Stimulated activated CD8-positive, alpha-beta memory T cell treated with anti-CD3 and anti-CD28 coated beads, Interleukin-7, amount 100 ng/mL, for 1 hour (primary cell): ENCODE measurements around the gene SLC25A29.
"Not testable (repeated sequence)": the region's sequence is repeated elsewhere in the genome, so short reads cannot be mapped to it uniquely, and the experiment has no call there.

Experiments used
- DNase-seq, 2 donors: peaks; one replicate each; pipeline ENCODE4 v3.0.0-alpha.2; 2020; ENCODE audit warnings: low read depth in 2 of 2

Gene SLC25A29

DNA sequence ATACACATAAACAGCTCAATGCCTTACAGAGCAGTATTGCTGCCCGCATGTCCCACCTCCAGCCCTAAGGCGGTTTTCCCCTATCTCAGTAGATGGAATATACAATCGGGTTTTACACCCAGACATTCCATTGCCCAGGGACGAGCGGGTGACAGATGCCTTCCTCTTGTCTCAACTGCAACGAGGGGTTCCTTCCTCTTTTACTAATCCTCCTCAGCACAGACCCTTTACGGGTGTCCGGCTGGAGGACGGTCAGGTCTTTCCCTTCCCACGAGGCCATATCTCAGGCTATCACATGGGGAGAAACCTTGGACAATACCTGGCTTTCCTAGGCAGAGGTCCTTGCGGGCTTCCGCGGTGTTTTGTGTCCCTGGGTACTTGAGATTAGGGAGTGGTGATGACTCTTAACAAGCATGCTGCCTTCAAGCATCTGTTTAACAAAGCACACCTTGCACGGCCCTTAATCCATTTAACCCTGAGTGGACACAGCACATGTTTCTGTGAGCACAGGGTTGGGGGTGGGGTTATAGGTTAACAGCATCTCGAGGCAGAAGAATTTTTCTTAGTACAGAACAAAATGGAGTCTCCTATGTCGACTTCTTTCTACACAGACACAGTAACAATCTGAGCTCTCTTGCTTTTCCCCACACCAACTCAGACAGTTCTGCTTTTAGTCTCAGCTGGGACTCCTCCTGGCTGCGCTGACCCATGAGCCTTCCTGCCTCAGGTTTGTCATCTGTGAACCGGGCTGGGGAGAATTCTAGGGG lies 6.0 kb upstream of the SLC25A29 start:
- not testable (repeated sequence) for DNase-seq

DNA sequence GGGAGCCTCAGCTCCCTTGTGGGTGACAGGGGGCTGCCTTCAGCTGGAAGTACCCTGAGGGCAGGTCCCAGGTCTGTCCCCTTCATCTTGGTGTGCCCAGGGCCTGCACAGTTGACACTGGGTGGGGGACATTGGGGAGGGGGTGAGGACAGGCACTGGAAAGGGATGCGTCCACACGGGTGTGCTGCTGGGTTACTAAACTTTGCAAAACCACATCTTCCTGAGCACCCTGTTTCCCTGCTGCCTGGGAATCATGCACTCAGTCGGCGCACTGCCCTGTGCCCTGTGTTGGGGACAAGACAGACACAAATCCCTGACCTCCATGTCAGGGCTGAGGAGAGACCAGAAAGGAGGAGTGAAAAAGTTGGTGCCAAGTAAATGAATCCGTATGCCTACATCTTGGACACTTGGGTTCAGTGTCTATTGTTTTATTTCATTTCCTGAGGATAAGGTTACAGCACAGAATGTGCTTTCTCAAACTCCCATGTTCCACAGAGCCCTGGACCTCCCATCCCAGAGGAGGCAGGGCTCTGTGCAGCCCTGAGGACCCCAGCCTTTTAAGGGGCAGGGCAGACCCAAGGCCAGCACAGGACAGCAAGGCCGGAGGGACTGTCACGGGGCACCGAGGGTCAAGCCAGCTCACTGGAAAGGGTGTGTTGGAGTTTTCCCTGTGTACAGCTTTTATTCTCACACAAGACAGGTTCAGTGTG lies 2.9 kb upstream of the SLC25A29 start:
- no peak for DNase-seq

DNA sequence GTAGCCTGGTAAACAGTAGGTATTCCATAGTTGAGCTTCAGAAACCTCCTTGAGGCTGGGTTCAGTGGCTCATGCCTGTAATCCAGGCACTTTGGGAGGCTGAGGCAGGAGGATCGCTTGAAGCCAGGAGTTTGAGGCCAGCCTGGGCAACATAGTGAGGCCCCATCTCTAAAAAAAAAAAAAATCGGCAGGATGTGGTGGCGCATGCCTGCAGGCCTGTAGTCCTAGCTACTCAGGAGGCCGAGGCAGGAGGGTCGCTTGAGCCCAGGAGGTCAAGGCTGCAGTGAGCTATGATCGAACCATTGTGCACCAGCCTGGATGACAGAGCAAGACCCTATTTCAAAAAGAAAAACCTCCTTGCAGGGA lies 2.2 kb upstream of the SLC25A29 start:
- DNase-seq: not testable (repeated sequence)

DNA sequence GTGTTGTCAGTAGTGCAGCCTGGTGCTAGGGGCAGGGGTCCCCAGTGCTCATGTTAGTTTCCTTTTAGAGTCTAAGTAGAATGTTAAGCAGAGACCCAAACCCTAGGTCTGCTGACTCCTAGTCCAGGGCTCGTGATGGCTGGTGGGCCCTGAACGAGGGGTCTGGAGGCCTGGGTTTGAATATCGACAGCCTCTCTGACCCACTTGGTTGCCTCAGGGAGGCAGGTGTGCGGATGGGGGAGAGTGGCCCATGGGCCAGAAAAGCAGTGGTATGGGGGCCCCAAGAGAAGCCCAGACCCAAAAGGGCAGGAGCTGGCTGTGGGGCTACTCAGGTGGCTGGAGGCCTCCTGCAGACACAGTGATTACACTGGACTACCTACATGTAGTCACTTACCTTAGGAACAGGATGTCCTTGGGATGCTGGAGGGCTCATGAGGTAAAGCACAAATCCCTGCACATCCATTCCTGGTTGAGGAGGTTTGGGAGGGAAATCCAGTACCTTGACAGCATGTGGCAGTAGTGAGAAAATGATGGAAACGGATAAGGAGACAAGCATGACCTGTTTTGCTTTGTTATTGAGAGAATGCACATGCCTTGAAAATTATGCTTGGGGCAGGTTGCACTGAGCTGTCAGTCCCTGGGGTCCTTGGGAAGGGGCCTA lies 1.7 kb upstream of the SLC25A29 start:
- no peak for DNase-seq

DNA sequence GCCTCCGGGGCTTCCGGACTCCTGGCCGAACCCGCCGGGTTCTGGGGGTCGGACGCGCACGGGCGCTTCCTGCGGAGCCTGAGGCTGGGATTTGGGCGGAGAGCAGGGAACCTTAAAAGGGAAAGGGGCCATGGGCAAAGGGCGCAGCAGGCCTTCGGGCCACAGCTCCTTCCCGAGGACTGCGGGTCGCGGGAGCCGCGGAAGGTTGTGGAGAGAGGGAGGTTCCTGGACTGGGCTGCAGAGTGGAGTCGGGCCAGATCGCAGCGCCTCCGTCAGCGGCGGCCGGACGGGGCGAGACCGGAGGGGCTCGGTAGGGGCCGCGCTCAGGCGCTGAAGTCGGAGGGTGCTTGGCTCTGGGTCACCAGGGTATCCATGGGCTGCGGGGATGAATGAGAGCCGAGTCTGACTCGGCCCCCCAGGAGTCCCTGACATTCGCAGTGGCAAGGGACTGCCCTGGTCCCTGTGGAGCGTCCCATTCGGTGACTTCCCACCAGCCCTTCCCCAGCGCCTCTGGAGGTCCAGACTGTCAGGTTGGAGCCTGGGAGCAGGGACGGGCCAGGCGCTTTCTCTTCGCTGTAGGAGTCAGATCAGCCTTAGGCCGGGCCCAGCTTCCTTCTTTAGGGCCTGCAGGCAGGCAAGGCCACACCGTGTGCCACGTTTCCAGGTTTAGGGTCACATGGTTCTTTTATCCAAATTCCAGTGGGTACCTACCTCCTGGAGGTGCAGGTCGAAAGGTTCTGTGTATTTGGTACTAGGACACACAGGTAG lies 938 bp upstream of the SLC25A29 start:
- DNase-seq: no peak

DNA sequence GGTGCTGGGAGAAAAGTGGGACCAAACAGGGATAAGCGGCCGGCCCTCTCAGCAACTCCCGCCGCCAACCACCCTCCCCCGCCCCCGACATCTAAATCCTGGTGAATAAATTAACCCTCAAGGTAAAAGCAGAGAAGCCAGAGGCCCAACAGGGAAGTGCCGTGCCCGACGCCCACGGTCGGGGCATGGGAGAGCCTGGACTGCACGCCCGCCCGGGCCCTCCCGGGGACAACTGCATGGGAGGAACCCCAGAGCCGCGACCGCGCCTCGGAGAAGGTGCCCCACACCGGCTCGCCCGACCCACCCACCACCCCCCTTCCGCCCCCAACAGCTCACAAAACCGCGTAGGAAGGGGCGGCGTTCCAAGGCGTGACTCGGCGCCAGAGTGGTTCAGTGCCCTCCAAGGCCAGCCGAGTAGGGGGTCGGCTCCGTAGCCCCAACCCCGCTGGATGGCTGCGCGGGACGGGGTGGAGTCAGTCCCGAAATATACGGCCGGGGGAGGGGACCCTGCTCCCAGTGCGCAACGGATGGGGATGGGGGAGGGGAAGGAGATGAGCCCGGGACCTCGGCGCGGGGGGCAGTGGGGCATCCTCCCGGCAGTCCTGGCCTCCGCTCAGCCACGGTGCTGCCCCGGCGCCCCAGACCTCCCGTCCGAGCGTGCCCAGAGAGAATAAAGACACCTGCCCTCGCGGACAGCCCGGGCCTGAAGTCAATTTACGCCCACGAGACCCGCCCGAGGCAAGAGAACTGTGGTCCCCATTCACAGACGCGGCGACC lies 732 bp downstream of the SLC25A29 start:
- DNase-seq: peak; percentile 25 to 54

DNA sequence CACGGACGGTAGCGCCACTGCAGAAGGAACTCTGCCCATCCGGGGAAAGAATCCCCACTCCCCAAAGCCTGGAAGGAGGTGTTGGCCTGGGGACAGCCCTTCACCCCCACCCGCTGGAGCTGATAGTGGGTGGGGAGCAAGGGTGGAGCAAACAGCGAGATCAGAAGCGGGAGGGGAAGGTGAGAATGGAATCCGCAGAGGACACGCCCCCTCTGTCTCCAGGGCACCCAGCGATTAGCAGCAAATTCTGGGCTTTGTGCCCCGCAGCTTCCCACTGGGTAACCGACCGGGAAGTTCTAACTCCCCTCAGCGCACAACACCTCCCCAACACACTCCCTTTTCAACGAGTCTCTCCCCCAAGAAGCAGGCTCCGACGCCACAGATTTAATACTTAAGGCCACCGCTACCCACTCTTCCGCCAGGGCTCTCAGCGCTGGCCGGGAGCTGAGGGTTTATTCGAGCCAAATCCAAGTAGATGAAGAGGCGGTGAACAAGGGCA lies 1.4 kb downstream of the SLC25A29 start:
- no peak for DNase-seq

DNA sequence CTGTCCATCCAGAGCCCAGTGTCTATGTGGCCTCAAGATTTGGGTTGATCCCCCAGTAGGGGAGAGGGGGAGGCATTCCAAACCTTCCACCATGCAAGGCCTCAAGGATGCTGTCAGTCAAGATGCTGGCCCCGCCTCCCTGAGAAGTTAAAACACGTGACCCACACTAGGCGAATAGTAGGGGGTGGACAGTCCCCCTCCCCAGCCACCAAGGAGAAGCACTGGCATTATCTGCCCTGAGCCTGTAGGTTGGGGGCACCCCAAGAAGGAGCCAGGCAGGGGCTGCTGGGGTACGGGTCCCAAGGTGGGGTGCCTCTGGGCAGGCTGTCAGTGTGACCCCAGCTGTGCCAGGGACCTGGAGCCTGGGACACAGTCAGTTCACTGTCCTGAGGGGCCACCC lies 2.3 kb downstream of the SLC25A29 start:
- DNase-seq: no peak

DNA sequence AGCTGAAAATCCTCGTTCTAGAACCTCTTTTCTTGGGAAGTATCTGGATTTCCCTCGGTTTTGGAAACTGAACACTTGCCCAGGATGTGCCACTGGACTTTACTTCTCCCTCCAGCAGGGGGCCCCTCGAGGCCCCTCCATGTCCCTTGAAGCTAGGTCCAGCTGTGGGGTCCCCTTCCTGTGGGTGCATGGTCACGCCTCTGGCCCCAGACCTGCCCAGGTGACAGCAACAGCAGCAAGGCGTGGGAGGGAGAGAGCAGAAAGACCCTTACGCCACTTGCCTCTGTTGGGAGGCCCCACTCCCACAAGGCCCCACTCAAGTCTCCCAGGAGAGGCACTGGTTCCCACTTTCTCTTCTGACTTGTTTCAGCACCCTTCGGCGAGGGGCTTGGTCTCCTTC lies 3.1 kb downstream of the SLC25A29 start:
- no peak for DNase-seq

DNA sequence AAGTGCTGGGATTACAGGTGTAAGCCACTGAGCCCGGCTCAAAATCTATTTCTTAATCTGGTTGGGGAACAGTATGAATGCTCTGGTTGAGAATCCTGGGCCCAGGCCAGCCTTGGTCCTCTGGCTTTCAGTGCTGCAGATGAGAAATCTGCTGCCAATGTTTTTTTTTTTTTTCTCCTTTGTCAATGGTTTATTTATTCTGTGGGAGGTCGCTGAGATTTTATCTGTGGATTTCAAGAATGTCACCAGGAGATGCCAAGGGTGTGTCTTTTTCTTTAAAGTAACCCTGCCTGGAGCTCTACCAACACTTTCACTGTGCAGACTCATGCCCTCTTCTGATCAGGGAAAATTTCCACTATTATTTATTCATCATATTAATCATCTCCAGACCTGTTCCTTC lies 3.6 kb downstream of the SLC25A29 start:
- no peak for DNase-seq

DNA sequence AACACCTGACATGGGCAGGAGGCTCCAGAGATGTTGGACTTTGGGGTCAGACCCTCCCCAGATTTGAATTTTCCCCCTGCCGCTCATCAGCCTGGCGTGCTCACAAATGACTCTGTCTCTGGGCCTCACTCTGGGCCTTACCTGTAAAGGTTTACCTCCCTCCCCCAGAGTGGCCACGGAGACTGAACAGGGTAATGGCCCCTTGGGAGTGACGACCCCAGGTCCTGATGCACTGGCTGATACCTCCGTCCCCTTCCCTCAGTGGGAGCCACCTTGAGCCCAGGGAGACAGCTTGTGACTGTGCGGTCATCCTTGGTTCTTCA lies 7.0 kb downstream of the SLC25A29 start:
- no peak for DNase-seq

DNA sequence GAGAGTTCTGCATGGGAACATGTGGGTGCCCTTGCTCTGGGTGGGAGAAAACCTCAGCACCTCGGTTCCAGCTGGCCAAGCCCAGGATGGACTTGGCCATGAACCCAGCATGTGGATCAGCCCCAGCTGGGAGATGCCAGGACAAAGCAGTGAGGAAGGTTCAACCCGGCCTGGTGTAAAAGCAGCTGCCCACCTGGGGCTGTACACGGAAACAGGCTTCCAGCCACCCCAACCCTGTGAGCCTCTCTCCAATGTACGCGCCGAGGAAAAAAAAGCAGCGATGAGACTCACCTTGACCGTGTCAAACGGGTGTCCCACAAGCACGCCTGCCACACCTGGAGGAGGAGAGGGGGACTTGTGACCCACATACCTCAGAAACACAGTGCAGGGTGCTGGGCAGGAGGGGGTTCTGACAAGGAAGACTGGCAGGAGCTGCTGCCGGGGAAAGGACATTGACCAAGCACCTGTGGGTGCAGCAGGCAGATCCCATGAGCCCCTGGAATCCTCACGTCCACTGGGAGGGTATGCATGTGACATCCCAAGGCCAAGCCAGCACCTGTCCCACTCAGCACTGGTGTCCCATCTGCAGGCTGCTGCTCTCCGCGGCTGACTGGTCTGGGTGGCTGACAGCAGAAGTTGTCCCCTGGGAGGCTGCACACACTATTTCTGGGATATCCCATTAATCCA lies 7.5 kb downstream of the SLC25A29 start:
- DNase-seq: no peak

DNA sequence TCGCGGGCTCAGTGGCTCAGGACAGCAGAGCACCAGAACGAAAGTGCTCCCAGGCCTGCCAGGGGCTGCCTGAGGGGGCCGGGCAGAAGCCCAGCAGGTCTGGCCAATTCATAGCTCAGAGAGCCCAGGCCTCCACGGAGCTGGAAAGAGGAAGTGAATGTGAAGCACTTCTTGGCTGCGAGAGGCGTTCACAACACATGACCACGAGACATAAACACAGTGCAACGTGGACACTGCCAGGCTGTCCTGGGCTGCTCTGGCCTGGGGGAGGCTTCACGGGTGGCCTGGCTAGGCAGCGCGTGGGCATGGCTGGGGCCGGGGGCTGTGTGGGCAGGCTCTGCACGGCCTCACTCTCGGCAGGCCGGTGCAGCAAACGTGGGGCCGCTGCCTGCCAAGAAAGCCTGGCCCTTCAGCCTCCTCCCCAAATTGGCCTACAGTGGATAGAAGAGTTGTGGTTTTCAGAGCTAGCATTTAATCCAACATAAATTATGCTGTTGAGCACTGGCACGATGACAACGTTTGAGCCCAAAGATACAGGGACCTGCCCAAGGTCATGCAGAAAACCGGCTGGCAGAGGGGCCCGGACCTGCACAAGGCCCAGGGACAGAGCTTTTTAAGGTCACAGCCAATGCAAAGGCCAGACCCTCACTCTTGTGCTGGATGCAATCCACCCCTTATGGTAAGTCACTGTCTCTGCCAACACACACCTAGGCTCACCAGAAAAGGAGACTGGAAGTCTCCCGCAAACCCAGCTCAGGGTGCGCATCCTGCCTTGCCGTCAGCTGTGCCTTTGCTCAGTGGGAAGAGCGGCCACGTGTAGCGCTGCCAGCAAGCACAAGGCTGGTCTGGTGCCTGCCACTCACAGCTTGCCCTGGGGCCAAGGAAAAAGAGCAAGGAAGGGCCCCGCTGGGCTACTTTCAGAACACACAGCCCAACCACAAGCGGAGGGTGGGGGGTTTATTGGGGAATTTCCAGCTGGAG lies 8.6 kb downstream of the SLC25A29 start:
- DNase-seq: no peak

DNA sequence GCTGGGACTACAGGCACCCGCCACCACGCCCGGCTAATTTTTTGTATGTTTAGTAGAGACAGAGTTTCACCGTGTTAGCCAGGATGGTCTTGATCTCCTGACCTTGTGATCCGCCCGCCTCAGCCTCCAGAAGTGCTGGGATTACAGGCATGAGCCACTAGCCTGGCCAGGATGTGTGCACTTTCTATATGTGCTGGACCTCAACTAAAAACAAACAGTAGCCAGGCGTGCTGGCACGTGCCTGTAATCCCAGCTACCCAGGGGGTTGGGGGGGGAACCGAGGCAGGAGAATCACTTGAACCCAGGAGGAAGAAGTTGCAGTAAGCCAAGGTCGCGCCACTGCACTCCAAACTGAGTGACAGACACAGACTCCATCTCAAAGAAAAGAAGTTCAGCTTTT lies 9.5 kb downstream of the SLC25A29 start:
- DNase-seq: not testable (repeated sequence)

DNA sequence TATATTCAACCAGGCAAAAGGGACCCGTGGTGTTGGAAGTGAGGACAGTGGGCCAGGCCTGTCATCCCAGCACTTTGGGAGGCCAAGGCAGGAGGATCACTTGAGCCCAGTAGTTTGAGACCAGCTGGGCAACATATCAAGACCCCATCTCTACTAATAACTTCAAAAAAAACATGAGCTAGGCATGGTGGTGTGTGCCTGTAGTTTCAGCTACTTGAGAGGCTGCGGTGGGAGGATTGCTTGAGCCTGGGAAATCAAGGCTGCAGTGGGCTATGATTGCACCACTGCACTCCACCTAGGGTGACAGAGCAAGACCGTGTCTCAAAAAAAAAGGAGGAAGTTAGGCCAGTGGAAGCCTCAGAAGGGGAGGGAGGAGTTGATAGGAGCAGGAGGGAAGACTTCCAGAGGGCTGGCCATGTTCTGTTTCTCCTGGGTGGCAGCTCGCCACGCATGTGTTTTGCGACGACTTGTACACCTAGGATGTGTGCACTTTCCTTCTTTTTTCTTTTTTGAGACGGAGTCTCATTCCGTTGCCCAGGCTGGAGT lies 10.1 kb downstream of the SLC25A29 start:
- DNase-seq: no peak

DNA sequence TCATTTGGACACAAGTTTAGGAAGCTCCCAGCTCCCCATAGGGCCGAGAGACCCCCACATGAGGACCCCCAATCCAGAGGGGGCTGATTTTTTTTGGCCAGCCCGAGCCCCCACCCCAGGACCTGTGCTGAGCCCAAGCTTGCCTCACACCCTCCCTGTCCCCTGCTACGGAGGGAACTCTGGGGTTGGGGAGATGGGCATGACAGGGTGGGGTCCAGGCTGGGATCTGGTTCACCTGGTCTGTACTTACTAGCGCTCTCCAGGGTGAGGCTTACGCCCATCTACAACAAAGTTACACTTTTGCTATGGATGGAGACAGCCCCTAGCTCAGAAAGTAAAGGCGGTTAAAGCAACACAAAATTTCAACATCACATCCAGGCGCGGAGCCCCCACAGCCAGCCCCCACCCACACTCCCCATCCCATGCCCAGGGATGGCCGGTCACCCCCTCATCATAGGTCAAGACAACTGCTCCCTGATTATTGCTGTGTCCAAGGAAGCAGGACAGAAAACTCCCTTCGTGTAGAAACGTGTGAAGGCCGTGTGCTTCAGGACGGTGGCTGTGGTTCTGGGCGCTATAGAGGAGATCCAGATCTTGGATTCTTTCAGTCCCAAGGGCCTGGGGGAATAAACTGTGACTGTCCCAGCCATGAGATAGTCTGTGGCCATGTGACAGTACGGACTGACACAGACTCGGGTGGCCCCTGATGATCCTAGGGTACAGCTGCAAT lies 10.7 kb downstream of the SLC25A29 start:
- no peak for DNase-seq

DNA sequence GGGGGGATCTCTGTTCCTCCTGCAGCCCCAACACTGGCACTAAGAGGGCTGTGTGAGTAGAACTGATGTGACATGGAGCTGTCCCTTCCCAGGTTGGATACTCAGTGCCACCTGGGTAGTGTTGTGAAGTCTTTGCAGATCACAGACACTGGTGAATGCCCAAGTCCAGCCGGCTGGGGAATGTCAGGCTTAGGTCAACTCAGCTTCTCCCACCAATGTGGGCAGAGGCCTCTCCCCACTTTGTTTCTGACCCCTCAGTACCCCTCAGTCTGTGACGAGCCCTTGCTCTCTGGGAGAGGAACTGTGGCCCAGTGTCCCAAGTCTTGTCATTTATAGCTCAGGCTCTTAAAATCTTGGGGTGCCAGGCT lies 11.3 kb downstream of the SLC25A29 start:
- DNase-seq: no peak

DNA sequence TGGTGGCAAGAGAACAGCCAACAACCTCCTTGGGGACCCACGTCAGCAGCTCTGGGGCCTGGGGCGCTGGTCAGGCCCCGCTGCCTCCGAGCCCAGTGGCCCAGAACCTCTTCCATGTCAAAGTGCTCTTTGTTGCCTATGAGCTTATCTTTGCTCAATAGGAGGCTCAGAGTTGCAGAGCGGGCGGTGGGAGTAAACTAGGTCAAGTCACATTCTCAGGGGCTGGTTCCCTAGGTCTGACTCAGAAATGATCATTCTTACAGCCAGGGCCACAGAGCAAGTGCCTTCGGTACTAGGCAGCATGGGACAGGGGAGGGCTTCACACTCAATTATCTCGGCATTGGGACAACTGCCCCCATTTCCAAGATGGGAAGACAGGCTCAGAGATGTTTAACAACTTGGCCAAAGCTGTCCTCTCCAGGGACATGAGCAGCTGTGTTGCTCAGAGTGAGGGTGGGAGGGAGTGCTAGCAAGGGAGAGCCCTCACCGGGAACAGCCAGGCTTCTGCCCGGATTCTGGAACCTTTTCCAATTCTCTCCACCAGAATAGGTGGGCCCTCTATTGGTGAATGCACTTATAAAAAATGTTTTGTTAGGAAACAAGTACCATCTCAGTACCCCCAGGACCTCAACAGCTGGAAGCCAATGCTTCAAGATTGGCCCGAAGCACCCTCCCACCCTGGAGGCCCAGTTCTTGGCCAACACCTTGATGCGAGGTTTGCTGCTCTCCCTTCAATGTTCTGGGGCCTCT lies 11.9 kb downstream of the SLC25A29 start:
- no peak for DNase-seq
